Activated CD8-positive, alpha-beta memory T cell treated with anti-CD3 and anti-CD28 coated beads for 1 hour (primary cell): Measurements from ENCODE around the gene ABCA1.

Experiments used
- DNase-seq, 2 donors: peaks; one replicate each; pipeline ENCODE4 v3.0.0-alpha.2; 2020; ENCODE audit warnings: low read depth in 1 of 2; ENCODE audit errors: extremely low read depth in 1 of 2

ABCA1 gene

DNA sequence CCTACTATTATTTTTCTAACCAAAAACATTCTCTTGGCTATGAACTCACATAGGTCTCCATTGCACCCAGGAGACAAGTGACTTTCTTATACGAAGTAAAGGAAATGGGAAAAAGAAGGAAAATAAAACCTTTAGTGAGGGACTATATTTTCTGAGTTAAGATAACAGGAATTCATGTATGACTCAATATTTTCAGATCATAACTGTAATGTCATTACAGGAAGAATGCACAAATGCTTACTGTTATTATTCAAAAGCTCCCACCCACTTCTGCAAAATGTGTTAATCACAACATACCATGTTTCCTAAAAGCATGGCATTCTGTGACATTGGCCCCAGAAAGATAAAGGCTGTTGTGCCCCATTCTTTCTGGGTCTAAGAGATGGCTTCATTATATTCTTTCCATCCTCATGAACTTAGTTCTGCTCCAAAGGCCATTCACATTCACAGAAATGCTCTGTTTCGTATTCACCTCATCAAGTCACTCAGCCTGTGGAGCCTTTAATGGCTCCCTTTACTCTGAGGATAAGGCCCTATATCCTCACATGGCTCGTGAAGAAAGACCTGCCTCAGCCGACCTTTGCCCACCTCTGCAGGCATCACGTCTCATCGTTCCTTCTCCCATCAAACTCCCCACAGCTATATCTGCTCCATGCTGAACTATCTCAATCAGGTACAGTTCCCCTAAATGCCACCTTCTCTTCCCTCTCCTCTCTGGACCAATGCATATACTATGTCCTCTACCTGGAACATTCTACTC, 77.0 kb downstream of the ABCA1 start:
- no peak for DNase-seq

DNA sequence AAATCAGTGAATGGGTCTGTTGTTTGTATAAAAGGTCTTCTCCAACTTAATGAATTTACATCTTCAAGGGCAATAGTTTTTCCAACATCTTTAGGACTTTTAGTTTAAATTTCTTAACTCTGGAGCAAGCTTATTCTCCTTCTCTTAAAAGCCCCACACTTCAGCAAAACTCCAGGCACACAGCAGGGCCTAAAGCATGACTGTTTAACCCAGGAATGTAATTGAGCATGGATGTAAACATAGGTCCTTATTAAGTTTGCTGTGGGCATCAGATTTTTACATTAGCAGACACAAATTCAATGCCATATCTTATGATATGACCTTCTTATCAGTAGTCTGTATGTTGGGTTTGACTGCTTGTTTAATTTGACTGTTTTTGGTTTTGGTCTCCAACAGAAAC, 78.9 kb downstream of the ABCA1 start:
- no peak for DNase-seq

DNA sequence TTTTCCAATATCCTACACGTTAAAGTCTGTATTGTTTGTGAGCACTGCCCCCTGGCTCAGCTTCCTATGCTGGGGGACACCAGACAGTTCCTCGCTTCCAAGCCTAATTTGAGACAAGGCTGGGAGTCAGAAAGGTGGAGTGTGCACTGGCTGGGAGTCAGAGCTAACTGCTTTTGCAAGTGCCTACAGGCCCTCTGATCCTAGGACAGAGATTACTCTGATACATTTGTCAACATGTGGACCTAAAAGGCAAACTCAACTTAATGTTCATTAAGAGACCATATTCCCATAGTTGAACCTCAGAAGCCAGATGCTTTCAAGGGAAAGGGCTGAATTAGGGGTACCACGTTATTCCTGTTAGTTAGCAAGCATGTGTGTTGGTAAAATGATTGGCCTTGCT, 83.2 kb downstream of the ABCA1 start:
- no peak for DNase-seq

DNA sequence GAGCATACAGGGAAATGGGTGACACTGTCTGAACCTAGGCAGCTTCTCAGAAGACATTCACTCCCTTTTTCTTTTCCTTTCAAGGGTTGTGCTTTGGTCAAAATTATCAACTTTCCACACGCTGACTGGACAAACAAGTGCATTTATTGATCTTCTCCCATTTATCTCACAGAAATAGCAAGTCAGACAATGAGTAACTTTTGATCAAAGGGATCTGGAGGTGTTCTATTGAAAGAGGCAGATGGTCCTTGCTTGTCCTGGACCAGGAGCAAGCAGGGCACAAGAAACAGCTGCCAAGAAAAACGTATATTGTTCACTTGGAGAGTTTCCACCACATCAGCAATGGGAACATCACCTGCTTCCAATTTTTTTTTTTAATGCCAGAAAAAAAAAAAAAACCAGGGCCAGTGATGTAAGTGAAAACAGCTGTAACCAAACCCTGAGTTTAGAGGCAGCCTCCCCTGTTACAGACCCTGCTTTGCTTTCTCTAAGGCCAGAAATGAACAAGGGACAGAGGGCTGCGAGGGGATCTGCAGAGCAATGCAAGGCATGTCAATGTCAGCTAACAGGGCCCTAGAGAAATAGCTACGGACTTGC, 84.2 kb downstream of the ABCA1 start:
- no peak for DNase-seq

DNA sequence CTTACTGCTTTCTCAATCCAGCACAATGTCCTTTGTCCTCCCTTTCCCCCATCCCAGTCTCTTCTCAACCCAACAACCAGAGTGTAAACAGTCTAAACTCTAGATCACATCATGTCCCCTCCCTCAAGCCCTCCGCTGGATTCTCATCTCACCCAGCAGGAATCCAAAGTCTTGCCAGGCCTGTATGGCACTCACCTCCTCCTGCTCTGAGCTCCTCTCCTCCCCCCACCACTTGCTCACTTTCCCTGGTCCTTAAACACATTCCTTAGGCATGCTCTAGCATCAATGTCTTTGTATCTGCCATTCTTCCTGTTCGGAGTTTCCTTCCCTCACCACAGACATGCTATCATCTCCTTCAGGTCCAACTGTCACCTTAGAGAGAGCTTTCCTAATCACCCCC, 85.3 kb downstream of the ABCA1 start:
- no peak for DNase-seq

DNA sequence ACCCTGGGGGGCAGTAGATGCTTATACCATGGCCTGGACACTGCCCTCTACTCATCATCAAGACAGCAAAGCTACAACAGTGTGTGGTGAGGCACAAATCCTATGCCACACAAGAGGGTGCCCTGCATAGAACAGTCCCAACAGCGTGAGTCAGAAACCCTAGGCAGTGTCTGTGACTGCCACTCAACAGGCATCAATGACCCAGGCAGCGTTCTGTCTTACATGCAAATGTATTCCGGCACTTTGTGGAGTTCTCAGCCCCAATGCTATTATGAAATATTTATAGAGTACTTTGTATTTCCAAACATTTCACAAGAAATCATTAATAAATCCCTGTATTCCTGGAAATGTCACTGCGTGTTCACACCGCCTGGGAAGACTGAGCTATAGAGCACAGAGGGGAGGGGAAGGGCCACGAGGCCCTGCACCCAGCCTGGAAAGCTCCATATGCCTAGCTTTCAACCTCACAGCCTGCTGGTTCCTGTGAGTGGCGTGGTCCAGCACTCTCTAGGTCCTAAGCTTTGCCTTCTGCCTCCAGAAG, 86.3 kb downstream of the ABCA1 start:
- DNase-seq, result no peak

DNA sequence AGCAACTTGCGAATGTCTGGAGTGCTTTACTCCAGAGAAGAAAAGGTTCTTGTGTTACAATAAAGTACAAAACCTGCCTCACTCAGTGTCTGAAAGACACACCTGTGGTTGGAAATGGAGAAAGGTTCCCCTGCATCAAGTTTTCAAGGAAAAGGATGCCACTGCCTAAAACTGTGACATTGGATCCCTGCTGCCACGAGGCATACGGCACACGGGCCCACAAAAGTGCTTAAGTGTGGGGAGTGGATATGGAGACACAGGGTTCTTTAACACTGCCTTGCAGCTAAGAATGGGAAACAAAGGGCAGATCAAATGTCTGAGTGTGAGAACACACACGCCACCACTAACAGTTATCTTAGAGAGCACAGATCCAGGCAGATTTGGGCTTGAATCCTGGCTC, 89.0 kb downstream of the ABCA1 start:
- DNase-seq, result no peak

DNA sequence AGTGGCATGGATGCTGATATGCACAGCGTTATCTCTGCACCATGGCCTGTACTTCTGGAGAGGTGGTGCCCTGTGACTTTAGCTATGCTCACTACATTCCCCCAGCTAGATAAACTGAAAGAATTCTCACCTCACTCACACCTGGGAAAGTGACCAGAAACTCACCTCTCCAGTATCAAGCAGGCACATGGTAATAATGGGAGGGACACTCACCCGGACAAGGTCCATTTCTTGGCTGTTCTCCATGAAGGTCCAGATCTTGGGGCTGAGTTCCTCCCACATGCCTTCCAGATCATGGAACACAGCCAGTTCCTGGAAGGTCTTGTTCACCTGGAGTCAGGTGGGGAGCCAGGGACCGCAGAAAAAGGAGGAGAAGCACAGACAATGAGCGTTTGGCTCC, 91.2 kb downstream of the ABCA1 start:
- DNase-seq, result no peak

DNA sequence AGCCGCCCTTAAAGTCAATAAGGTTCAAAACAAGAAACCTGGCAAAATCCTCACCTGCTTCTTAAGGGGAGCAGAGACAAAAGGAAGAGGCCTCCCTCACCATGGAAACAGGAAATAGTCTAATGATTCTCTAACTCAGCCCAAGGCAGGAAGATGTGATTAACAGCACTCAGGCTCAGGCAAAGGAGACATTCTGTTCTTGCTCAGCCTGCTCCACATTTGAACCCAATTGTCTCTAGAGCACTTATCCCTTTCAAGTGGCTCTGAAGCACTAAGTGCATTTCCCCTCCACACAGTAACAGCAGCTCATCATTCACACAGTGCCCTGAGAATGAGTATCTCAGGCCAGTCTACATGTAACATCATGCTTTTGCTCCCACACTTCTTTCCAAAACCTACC, 91.7 kb downstream of the ABCA1 start:
- no peak for DNase-seq

DNA sequence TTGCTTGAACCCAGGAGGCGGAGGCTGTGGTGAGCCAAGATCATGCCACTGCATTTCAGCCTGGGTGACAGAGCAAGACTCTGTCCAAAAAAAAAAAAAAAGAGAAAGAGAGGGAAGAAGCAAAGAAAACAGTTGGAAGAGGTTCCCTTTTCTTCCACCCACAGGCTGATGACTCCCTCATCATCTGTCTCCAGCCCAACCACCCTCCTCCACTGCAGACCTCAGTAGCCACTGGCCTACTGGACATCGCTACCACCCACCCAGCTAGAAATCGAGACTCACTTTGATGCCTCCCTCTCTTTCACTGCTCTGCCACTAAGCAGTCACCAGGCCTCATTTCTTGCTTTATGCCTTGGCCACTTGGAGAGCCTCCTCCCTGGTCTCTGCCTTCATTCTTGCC, 92.8 kb downstream of the ABCA1 start:
- DNase-seq, result no peak

DNA sequence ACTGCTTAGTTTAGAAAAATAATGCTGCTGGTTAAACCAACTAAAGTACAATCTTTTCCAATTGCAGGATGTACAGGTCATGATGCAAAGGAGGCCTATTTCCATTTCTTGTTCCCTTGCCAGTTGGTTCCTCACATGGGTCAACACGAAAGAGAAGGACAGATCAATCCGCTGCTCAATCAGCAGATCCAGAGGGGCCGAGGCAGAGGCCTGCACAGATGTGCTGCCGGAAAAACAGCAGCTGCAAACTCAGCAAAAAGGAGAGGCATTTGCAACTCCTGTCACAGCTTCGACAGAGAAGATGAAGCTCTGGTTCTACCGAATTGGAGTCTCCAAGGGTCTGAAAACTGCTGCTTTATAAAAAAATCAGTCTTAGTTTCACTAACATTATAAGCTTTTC, 94.3 kb downstream of the ABCA1 start:
- no peak for DNase-seq

DNA sequence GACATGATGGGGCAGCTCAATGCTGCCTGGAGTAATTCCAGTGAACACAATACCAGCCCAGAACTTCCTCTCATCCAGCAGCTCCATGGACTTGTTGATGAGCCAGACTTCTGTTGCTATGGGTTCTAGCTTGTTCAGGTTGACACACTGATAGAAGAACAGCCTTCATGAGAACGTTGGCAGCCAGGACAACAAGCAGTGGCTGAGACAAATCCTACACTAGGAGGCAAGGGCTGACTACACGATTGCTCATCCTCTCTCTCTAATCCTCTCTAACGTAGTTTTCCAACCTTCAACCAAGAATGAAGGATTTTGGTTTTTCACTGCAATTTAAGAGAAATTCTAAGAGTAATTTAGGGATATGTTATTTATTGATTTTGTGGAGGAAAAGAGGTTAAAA, 96.3 kb downstream of the ABCA1 start:
- DNase-seq, result no peak

DNA sequence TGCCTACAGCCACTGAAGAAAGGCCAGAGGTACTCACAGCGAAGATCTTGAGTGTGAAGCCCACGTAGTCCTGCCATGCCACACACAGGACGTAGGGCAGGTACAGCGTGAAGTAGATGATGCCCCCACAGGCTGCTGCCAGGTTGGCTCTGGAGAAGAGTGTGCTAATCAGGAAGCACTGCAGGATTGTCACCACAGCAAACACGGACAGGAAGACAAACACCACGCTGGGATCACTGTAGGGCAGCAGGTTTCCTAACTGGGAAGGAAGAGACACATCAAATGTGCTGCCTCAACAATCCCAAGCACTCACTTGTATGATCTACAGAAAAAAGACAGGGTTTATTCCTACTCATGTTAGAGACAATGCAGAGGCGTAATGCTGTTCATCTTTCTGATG, 101.0 kb downstream of the ABCA1 start:
- no peak for DNase-seq

DNA sequence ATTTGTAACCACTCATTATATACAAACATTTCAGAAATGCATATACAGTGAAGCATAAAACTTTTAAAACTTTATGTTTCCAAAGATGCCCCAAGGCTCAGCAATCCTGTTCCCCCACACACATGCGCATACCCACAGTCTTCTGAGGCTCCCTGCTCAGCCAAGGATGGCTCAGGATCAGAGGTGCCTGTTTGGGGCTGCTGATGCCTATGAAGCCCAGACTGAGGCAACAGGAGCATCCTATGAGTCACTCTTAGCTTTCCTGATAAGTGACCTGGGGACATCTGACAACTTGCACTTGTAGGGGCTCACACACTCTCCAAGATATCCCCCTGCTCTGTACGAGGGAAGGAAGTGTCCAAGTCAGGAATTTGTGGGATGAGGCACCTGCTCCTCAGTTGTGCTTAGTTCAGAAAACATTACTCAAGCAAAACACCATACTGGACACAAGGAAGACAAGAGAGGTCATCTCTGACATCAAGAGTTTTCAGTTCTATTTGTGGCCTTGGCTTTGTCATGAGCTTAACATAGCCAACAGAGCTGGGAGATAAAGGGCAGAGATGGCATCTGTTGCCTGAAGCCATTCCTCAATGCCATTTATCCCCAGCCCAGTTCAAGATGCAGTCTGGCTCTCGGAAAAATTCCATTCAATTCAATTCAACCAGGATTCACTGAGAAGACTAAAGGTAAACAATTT, 101.7 kb downstream of the ABCA1 start:
- no peak for DNase-seq

DNA sequence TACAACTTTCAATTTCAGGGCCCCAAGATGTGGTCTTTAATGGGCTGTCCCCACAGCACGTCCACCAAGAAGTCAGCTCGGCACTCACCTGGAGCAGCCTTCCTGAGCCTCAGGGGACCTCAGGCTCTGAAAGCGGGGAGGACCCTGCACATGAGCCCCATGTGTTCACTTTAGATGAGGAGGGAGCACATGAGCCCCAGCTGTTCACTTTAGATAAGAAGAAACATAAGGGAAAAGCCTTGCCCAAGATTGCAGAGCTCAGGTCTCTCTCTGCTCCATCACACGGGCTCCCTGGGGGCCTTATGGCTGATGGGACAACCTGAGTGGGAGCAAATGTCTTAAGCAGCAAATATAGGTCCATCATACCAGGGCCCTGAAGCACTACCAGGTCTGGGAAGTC, 107.6 kb downstream of the ABCA1 start:
- no peak for DNase-seq

DNA sequence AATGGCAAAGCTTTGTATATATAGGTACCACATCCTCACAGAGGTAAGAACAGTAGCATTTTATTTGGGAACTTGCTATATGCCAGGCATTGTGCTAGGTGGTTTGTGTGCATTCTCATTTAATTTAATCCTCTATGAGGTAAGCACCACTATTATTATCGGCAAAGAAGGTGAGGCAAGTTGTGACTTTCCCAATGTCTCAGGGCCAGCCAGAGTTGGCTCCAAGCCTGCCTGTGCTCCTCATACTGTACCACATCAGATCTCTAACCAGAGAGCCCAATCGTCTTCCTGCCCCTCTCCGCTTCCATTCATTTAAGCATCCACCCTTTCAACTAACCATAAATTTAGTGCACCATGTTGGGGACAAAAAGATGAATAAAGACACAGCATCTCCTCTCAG, 108.9 kb downstream of the ABCA1 start:
- no peak for DNase-seq

DNA sequence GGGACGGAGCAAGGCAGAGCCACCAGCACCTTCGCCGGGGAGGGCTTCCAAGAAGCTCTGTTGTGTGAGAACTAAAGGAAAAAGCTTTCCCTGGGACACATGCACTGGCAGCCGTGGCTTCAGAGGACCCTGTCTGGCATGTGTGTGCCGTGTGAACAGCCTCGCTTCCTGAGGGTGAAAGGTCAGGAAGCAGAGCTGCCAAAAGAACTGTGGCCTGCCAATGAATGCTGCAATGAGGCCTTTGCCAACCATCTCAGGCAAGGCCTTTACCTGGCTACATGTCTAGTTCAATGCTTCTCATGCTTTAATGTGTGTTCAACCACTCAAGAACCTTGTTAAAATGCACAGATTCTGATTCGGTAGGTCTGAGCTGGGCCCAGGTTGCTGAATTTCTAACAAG, 110.5 kb downstream of the ABCA1 start:
- DNase-seq, result no peak

DNA sequence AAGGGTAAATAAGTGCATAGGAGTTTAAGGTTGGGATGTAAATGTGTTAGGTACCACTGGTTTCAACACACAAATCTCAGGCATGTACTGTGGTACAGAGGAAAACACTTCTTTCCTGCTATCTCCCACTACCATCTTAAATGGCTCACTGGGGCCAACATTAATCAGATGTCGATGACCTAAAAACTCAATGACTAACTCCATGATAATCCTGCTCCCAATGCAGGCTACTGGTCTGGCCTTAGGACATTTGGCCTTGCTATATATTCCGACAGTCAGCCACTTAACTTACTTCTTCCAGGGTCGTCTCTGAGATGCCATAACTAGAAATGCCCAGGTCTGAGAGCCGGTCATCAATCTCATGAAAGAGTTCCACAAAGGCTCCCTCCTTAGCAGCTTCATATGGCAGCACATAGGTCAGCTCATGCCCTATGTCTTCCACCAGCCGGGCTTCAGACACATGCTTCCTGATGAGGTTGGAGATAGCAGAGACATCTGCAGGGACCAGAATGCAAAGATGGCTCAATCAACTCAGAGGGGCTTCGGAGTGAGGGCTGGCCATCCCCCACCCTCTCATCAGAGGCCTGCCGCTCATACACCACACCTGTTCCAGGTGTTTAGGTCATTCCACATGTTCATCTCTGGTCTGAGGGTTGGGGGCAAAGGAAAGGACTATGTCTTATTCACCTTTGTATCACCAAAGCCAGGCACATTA, 111.9 kb downstream of the ABCA1 start:
- DNase-seq, result no peak

DNA sequence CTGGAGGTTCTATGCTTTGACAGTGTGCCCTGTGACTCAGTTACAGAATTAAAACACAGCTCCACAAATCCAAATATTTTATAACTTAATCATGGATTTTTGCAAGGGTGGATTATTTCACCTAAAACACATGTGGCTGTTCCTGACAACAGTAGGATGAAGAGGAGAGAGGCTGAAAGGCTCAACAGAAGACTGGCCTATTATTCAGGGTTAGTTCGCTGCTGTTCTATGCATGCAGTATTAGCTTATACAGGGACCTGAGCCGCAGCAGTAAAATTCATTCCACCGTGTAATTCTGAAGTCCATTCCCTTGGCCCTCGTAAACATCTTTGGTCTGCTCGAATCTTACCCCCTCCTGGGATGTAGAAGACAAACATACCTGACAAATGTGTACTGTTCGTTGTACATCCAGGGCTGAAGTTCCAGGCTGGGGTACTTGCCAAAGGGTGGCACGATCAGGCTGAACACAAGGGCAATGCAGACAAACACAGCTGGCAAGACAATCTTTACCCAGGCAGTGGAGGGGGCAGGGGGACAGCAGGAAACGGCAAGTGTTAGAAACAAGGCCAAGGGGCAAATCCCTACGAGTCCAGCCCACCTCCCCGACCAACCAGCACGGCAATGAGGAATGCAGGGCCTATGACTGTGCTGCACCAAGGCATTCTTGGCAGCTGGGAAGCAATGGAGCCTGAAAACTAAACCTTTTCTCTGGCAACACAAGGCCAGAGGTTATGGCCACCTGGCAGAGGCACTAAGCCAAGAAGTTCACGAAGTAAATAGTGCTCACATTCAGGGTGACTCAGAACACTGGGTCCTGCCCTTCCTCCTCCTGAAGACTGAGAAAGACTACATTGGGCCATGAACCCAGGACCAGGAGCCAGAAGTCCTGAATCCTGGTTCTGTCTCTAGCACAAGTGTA, 117.3 kb downstream of the ABCA1 start:
- no peak for DNase-seq

DNA sequence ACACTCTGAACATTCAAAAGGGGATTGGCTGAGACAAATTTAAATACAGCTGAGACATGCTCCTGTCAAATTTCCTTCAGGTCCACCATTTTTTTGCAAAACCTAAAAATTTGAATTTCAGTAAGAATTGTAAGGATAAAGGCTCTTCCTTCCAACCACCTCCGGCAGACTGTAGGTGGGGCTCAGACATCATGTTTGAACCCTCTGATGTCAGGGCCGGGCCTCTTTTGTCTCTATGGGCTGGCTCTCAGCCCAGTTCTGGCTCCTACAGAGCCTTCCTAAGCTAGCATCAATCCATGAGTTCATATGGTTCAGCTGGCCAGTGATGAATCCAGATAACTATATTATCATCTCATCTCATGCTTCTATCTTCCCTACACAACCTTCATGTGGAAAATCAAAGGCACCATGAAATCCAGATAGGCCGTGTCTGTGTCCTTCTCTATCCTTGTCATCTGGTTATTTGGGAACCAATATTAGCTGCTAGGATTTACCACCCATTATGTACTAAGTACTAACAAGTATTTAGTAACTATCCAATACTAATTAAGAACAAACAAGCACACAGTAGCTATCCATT, 119.8 kb downstream of the ABCA1 start:
- DNase-seq, result no peak
